Keratinocyte (primary cell): Measurements from ENCODE around the gene MISP. TPM values are rescaled to one million over a fixed set of nuclear protein-coding genes. Genes with fewer than 3 reads are reported as not detected.

Experiments
- DNase-seq: peaks from one replicate; pipeline ENCODE4 v3.0.0-alpha.2; 2011; ENCODE audit warnings: low read depth, missing footprints, low spot score
- FAIRE-seq: peaks from 2 replicates; lab custom pipeline; 2011; peaks lifted over from hg19 to GRCh38; lab: Jason Lieb, UNC
- H2AFZ ChIP-seq: 2 replicates; pipeline ENCODE4 v1.6.0; 2012; ENCODE audit warnings: low read length, control low read depth, inconsistent platforms; ENCODE audit not compliant: control insufficient read depth
- H3K27ac ChIP-seq: 2 replicates; pipeline ENCODE4 v1.5.1; 2011; ENCODE audit warnings: low read length; ENCODE audit not compliant: control insufficient read depth, insufficient read depth
- H3K27me3 ChIP-seq: 3 replicates; pipeline ENCODE4 v1.6.0; 2011; ENCODE audit warnings: low read length; ENCODE audit not compliant: control insufficient read depth, insufficient read depth; ENCODE audit errors: extremely low read depth
- H3K36me3 ChIP-seq, 2 experiments: 2 replicates in 1 of 2; 3 replicates in 1 of 2; pipeline ENCODE4 v1.5.1; 2011; ENCODE audit warnings: low read length in 2 of 2, mild to moderate bottlenecking in 1 of 2; ENCODE audit not compliant: control insufficient read depth in 2 of 2, insufficient read depth in 2 of 2; ENCODE audit errors: extremely low read depth in 1 of 2
- H3K4me1 ChIP-seq: 3 replicates; pipeline ENCODE4 v1.5.1; 2011; ENCODE audit warnings: low read length; ENCODE audit not compliant: control insufficient read depth, insufficient read depth; ENCODE audit errors: extremely low read depth
- H3K4me2 ChIP-seq: 3 replicates; pipeline ENCODE4 v1.6.0; 2011; ENCODE audit warnings: low read depth, low read length; ENCODE audit not compliant: control insufficient read depth, insufficient read depth; ENCODE audit errors: extremely low read depth
- H3K4me3 ChIP-seq, 3 experiments: fragments of 200-600 bp in 1 of 3; sonication (generic) in 1 of 3; 2 replicates in 2 of 3; 3 replicates in 1 of 3; pipeline ENCODE4 v1.5.1; 2011 to 2016; ENCODE audit warnings: low read length in 3 of 3, mild to moderate bottlenecking in 3 of 3, control low read depth in 2 of 3, inconsistent platforms in 1 of 3, low read depth in 1 of 3, mixed read lengths in 1 of 3, mixed run types in 1 of 3, moderate library complexity in 1 of 3; ENCODE audit not compliant: control insufficient read depth in 2 of 3, insufficient read depth in 2 of 3; ENCODE audit errors: extremely low read depth in 1 of 3
- H3K79me2 ChIP-seq: 2 replicates; pipeline ENCODE4 v1.6.0; 2012; ENCODE audit warnings: low read length; ENCODE audit not compliant: control insufficient read depth, insufficient read depth
- H3K9ac ChIP-seq: 3 replicates; pipeline ENCODE4 v1.6.0; 2011; ENCODE audit warnings: low read length; ENCODE audit not compliant: control insufficient read depth, insufficient read depth; ENCODE audit errors: extremely low read depth
- H3K9me1 ChIP-seq: 3 replicates; pipeline ENCODE4 v1.6.0; 2011; ENCODE audit warnings: low read length; ENCODE audit not compliant: control insufficient read depth, insufficient read depth; ENCODE audit errors: extremely low read depth
- H3K9me3 ChIP-seq: 2 replicates; pipeline ENCODE4 v1.5.1; 2012; ENCODE audit warnings: low read depth, low read length; ENCODE audit not compliant: control insufficient read depth
- H4K20me1 ChIP-seq: 3 replicates; pipeline ENCODE4 v1.6.0; 2011; ENCODE audit warnings: low read length; ENCODE audit not compliant: control insufficient read depth, insufficient read depth; ENCODE audit errors: extremely low read depth
- CTCF ChIP-seq, 3 experiments: IDR thresholded peaks in 1 of 3; conservative IDR thresholded peaks in 1 of 3; optimal IDR thresholded peaks in 1 of 3; 2 replicates in 2 of 3; 3 replicates in 1 of 3; pipeline versions ENCODE3 to v1.5.1; 2011; ENCODE audit warnings: low read length in 3 of 3, mild to moderate bottlenecking in 3 of 3, moderate library complexity in 2 of 3, control low read depth in 1 of 3, inconsistent platforms in 1 of 3; ENCODE audit not compliant: insufficient read depth in 2 of 3; ENCODE audit errors: extremely low read depth in 1 of 3
- EZH2 ChIP-seq: IDR thresholded peaks from one replicate; pipeline ENCODE4 v1.6.1; 2012; ENCODE audit warnings: inconsistent platforms, mild to moderate bottlenecking, low read length, moderate library complexity
- dilution Hi-C: fragments of 300-500 bp; cut with MboI; formaldehyde crosslinking; loops from one replicate; pipeline ENCODE4 v1.7.0; 2020; ENCODE audit warnings: low sequenced_read_pairs; ENCODE audit not compliant: extremely low pct_ligation_motif_present
- polyA plus RNA-seq, 5 experiments: library from polyadenylated mRNA; depleted of rRNA in 3 of 5; stranded (reverse) in 3 of 5; stranded (forward) in 1 of 5; unstranded in 1 of 5; fragments of >200 nt; gene quantifications; 1 replicate in 1 of 5; 2 replicates in 3 of 5; 3 replicates in 1 of 5; pipeline versions ENCODE4 v1.2.1 to v1.2.3, GENCODE V29; 2011 to 2012; ENCODE audit warnings: missing spikeins in 2 of 5, low read depth in 1 of 5, low replicate concordance in 1 of 5

The MISP gene
- polyA plus RNA-seq, 1 donor (not counting 4 experiments of a cell fraction or from before 2014, with no cell fraction given): 17.5 TPM

DNA sequence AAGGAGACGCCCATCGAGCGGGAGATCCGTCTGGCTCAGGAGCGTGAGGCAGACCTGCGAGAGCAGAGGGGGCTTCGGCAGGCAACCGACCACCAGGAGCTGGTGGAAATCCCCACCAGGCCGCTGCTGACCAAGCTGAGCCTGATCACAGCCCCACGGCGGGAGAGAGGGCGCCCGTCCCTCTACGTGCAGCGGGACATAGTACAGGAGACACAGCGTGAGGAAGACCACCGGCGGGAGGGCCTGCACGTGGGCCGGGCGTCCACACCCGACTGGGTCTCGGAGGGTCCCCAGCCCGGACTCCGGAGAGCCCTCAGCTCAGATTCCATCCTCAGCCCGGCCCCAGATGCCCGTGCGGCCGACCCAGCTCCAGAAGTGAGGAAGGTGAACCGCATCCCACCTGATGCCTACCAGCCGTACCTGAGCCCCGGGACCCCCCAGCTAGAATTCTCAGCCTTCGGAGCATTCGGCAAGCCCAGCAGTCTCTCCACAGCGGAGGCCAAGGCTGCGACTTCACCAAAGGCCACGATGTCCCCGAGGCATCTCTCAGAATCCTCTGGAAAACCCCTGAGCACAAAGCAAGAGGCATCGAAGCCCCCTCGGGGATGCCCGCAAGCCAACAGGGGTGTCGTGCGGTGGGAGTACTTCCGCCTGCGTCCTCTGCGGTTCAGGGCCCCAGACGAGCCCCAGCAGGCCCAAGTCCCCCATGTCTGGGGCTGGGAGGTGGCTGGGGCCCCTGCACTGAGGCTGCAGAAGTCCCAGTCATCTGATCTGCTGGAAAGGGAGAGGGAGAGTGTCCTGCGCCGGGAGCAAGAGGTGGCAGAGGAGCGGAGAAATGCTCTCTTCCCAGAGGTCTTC lies 7.1 kb downstream of the MISP start:
- Histone ChIP-seq H3K4me1 (no peaks in the 10 kb centered on the region), H3K4me3 (no peak overlapping the region), H2AFZ (no peak overlapping the region), H3K9me1 (no peaks in the 10 kb centered on the region), H4K20me1 (peaks cover 4% of the 10 kb centered on the region), H3K79me2 (peaks cover 16% of the 10 kb centered on the region), H3K27me3 (no peaks in the 10 kb centered on the region), H3K9ac (no peak overlapping the region), H3K27ac (no peak overlapping the region), H3K36me3 (peaks cover 17 to 32% of the 10 kb centered on the region in 2 experiments), H3K4me2 (no peak overlapping the region), H3K9me3 (no peaks in the 10 kb centered on the region)
- dilution Hi-C loops: no loop called here
- DNase-seq: no peak
- FAIRE-seq: no peak
- TF ChIP-seq EZH2 (no peak), CTCF (optimal IDR thresholded peaks at IDR 0.05 in 1 of 3, IDR thresholded peaks at IDR 0.05 in 1 of 3, conservative IDR thresholded peaks at IDR 0.05 in 1 of 3; ENCODE audit: extremely low read depth in 1 of 3, insufficient read depth in 2 of 3, low read length in 3 of 3) (no peak)

GRCh38 chr19:763181-763580 lies 12.3 kb downstream of the MISP start:
- no peak for DNase-seq
- FAIRE-seq: no peak
- no peak overlapping the region for H3K4me3 ChIP-seq
- no peak overlapping the region for H3K4me2 ChIP-seq
- peaks cover 16 to 27% of the 10 kb centered on the region in 2 experiments for H3K36me3 ChIP-seq
- no peaks in the 10 kb centered on the region for H4K20me1 ChIP-seq
- dilution Hi-C loops: no loop called here
- no peaks in the 10 kb centered on the region for H3K4me1 ChIP-seq
- H2AFZ ChIP-seq: no peak overlapping the region
- no peak for TF ChIP-seq EZH2
- TF ChIP-seq CTCF (optimal IDR thresholded peaks at IDR 0.05 in 1 of 3, IDR thresholded peaks at IDR 0.05 in 1 of 3, conservative IDR thresholded peaks at IDR 0.05 in 1 of 3; ENCODE audit: extremely low read depth in 1 of 3, insufficient read depth in 2 of 3, low read length in 3 of 3): no peak
- no peaks in the 10 kb centered on the region for H3K27me3 ChIP-seq
- no peaks in the 10 kb centered on the region for H3K9me3 ChIP-seq
- H3K27ac ChIP-seq: no peak overlapping the region
- no peaks in the 10 kb centered on the region for H3K9me1 ChIP-seq
- no peak overlapping the region for H3K9ac ChIP-seq
- H3K79me2 ChIP-seq: no peaks in the 10 kb centered on the region
